ENCODE measurements around the gene DDI1.

- TF ChIP-seq, protein P1, sequence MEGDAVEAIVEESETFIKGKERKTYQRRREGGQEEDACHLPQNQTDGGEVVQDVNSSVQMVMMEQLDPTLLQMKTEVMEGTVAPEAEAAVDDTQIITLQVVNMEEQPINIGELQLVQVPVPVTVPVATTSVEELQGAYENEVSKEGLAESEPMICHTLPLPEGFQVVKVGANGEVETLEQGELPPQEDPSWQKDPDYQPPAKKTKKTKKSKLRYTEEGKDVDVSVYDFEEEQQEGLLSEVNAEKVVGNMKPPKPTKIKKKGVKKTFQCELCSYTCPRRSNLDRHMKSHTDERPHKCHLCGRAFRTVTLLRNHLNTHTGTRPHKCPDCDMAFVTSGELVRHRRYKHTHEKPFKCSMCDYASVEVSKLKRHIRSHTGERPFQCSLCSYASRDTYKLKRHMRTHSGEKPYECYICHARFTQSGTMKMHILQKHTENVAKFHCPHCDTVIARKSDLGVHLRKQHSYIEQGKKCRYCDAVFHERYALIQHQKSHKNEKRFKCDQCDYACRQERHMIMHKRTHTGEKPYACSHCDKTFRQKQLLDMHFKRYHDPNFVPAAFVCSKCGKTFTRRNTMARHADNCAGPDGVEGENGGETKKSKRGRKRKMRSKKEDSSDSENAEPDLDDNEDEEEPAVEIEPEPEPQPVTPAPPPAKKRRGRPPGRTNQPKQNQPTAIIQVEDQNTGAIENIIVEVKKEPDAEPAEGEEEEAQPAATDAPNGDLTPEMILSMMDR (IDR thresholded peaks at IDR 0.05) = no peak
- TF ChIP-seq POLR2A (IDR thresholded peaks at IDR 0.05) = no peak
Observed at GRCh38 chr11:103994094-103994493, 42.3 kb upstream of the DDI1 start.

Data from breast epithelium (tissue), 3 donors.